Activated CD8-positive, alpha-beta memory T cell treated with anti-CD3 and anti-CD28 coated beads, Interleukin-2, amount 50 U/mL, for 4 hours (primary cell): Measurements from ENCODE around the gene DNMT1.
A peak's percentile ranks its signal among the peaks of the same experiment; 100 is the strongest.
"Not testable (repeated sequence)": the region's sequence is repeated elsewhere in the genome, so short reads cannot be mapped to it uniquely, and the experiment has no call there.

Experiments
- DNase-seq: peaks from one replicate; pipeline ENCODE4 v3.0.0-alpha.2; 2020

The DNMT1 gene

DNA sequence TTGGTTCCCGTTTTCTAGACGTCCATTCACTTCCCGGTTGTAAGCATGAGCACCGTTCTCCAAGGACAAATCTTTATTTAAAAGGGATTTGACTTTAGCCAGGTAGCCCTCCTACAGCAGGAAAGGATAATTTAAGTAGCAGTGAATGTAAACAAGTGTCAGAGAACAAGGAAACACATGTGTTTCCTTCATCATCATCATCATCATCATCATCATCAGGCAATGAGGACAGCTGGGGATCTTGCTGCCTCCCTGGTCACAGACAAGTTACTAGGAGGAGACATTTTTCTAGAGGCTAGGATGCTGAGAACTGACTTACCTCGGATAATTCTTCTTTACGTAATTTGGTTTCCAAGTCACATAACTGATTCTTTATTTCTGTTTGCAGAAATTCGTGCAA is 14.3 kb downstream of the DNMT1 start:
- no peak for DNase-seq

DNA sequence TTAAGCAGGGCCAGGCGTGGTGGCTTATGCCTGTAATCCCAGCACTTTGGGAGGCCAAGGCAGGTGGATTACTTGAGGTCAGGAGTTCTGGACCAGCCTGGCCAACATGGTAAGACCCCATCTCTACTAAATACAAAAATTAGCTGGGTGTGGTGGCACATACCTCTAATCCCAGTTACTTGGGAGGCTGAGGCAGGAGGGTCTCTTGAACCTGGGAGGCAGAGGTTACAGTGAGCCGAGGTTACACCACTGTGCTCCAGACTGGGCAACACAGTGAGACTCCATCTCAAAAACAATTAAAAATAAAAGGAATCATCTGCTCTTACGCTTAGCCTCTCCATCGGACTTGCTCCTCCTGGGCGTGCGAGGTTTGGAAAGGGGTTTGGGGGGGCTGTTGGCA is 14.7 kb downstream of the DNMT1 start:
- DNase-seq = not testable (repeated sequence)

DNA sequence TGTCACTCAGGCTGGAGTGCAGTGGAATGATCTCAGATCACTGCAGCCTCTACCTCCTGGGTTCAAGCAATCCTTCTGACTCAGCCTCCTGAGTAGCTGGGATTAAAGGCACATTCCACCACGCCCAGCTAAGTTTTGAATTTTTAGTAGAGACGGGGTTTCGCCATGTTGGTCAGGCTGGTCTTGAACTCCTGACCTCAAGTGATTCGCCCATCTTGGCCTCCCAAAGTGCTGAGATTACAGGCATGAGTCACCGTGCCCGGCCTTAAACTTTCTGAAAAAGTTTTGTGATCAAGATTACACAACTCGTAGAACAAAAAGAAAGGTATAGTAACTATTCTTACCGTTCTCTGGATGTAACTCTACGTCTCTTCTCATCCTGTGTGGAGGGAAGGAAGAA is 21.2 kb downstream of the DNMT1 start:
- no peak for DNase-seq

DNA sequence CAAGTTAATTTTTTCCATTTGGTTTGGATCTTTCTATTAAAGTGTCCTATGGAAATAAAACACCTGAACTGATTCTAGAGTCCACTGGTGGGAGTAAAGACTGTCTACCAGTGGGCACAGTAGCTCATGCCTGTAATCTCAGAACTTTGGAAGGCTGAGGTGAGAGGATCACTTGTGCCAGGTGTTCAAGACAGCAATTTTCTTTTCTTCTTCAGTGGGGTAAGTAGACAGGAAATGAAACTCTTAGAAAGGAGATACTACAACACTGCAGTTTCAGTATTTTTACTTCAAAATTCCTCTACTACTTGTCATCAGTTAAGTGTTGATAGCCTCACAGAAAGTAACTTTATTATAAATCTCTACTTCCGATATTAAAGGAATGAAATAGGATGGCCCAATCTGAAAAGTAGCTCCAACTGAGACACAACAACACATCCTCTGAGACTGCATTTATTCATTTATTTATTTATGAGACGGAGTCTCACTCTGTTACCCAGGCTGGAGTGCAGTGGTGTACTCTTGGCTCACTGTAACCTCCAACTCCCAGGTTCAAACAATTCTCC is 26.3 kb downstream of the DNMT1 start:
- DNase-seq = no peak

DNA sequence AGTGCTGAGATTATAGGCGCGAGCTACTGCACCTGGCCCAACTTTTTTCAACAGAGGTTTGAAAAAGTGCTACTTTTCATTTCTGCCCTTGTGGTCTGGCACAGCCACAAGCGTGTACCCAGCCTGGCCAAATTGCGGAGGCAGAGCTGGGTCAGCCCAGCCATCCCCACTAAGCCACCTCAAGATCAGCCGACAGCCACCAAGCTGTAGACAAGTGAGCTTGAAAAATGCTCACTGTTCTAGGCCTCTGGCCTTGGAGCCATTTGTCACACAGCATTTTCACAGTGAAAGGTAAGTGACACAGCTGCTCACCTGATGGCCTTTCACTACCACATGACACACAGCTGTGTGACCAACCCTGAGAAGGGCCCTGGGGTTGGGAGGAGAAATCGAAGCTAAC is 27.3 kb downstream of the DNMT1 start:
- no peak for DNase-seq

DNA sequence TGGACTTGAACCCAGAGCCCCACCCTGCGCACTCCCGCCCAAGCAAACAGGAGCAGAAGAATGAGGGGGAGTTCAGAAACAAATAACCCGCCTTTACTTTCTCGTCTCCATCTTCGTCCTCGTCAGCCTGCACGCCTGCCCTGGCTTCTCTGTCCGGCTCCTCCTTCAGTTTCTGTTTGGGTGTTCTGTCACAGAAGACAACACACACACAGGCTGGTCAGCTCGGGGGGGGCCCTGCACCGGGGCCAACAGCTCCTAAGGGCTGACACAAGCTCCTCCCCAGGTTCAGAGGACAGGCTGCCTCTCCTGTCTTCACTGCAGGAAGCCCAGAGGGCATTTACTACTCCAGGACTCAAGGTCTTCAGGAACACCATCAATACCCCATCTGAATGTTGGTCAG is 28.3 kb downstream of the DNMT1 start:
- DNase-seq = not testable (repeated sequence)

DNA sequence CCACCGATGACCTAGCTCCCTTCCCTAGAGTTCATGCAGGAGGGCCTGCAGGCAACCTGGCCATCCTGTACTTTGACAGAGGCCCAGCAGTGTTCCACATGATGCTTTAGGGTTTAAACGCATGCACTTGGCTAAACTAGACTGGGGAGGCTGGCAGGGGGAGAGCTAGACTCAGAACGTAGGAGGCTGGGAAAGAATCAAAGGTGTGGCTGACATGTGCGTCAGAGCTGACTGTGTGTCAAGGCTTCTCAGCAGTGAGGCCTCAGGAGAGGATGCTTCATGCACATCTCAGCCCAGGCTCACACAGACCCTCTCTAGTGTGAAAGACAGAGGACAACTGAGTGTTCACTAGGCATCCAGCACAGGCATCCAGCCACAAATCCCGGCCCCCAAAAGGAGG is 28.7 kb downstream of the DNMT1 start:
- no peak for DNase-seq

DNA sequence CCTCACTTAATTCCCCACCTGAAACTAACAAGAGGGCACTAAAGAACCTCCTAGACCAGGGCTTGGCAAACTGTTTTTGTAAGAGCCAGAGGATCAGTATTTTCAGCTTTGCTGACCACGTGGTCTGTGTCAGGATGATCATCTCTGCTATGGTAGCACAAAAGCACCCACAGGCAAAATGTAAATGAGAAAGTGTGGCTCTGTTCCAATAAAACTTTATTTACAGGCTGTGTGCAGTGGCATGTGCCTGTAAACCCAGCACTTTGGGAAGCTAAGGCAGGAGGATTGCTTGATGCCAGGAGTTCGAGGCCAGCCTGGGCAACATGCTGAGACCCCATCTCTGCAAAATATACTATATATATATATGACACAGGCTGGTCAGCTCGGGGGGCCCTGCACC is 31.2 kb downstream of the DNMT1 start:
- no peak for DNase-seq

DNA sequence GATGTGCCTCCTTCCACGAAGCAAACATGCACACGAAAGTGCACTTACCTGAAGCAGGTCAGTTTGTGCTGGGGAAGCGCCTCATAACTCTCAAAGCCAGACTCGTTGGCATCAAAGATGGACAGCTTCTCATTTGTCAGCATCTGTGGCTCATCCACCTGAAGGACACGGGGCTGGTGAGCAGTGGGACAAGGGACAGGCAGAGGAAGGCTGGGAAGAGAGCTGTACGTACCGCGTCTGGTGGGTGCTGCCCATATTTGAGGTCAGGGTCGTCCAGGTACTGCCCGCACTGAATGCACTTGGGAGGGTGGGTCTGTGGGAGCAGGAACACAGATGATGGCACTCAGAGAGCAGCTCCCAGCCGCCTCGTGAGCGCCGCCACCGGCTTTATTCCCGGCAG is 35.1 kb downstream of the DNMT1 start:
- no peak for DNase-seq

DNA sequence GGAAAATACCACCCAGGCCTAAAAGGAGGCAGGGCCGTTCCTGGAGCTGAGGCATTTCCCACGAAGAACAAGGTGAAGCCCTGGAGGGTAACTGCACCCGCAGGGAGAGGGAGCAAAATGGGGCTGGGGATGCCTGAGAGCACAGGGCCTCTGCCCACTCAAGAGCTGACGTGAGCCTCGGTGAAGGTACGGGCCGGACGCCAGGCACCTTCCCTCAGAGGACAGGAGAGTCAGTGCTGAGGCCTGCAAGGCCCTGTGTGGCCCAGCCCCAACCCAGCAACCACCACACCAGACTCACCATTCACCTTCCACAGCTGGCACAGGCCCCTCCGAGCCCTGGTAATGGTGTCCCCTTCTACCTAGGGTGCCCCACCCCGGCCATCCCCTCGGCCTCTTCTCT is 36.3 kb downstream of the DNMT1 start:
- DNase-seq = no peak

DNA sequence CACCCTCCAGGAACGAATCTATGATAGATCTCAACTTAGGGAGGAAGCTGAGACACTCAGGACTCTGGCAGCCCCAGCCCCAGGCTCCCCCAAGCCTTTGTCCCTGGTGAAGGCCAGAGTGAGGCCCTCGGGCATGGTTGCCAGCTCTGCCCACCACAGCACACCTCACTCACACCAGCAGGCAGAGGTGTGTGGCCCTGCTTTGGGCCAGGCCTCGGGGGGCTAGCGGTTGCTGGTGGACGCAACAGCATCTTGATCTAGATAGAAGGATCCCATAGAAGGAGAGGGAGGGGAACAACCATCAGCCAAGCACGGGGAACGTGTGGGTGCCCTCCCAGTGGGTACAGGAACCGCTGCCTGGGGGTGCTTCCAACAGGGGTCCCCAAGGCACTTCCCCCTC is 36.7 kb downstream of the DNMT1 start:
- DNase-seq = no peak

DNA sequence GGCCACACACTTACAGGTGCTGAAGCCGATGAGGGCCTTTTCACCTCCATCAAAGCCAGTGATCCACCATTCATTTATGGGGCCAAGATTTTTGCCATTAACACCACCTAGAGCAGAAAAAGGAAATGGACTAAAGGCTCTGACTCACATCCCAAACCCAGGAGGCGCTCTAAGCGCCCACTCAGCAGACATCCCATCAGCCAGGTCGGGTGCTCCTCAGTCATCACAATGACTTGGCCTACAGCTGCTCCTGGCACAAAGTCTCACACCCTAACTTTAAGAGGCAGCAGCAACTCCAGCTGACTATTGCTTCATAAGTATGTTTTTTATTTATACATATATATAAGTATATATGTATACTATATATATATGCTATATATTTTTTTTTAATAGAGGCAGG is 38.9 kb downstream of the DNMT1 start:
- DNase-seq = no peak

DNA sequence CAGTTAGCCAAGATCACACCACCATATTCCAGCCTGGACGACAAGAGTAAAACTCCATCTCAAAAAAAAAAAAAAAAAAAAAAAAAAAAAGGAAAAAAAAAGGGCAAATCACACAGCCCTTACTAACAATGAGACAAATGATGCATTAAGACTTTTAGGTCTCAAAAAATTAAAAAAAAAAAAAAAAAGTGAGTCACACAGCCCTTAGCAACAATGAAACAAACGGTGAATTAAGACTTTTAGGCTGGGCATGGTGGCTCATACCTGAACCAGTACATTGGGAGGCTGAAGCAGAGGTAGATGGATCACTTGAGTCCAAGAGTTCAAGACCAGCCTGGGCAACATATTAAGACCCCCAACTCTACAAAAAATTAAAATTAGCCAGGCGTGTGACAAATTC is 42.7 kb downstream of the DNMT1 start:
- no peak for DNase-seq

DNA sequence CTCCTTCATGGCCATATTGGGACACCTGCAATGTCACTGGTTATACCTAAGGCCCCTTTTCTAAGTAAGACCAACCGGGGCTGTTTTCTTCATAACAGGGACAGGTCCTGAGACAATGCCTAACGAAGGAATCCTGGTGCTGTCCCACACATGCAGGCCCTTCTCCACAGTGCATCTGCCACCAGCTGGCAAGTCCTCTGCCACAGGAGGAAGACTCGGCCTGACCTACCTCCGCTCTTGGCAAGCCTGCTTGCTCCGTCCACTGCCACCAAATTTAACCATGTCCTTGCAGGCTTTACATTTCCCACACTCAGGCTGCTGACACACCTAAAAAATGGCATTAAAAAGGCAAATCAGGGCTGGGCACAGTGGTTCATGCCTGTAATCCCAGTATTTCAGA is 43.2 kb downstream of the DNMT1 start:
- no peak for DNase-seq

DNA sequence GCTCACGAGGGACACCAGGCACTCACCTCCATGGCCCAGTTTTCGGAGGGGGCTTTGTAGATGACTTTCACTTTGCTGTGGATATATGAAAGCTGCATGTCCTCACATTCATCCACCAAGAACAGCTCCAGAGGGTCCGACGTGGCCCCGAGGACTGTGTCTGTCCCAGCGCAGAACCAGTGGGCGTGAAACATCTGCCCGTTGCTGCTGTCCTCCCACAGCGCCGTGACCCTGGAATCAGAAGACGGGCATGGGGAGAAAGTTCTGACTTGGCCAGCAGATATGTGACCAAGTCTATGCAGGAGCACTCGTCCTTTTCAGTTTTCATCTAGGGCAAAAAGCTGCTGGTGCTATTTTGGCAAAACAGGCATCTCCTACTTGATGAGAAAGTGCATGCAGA is 45.3 kb downstream of the DNMT1 start:
- no peak for DNase-seq

DNA sequence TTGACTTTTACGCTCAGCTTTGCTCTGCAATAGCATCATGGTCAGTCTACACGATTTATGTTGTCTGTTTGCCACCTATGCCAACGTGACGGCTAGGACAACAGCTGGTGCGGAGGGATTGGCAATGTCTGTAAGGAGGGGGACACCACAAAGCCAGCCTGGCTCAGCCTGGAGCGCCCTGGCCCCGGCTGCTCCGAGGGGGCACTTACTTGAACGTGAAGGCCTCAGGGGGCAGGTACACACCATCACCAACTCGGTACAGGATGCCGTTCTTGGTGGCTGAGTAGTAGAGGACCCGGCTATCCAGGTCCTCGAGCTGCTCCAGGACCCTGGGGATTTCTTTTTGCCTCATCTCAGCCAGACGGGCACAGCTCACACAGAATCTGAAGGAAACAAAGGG is 48.6 kb downstream of the DNMT1 start:
- no peak for DNase-seq

DNA sequence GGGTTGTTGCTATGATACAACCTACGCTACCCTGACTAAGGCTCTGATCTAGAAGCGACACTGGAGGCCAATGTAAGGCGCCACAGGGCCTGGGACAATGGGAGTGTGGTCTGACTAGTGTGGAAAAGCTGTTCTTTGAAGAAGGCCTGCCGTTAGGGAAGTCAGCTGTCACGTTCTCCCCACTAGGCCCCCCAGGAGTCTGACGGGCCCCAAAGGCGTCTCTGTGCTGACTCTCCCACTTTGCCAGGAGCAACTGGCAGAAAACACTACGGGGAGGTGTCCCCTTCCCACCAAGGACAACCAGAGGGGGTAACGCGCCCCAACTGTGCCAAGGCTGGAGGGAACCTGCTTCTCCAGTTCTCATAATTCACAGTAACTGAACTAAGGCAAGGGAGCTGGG is 49.7 kb downstream of the DNMT1 start:
- no peak for DNase-seq

DNA sequence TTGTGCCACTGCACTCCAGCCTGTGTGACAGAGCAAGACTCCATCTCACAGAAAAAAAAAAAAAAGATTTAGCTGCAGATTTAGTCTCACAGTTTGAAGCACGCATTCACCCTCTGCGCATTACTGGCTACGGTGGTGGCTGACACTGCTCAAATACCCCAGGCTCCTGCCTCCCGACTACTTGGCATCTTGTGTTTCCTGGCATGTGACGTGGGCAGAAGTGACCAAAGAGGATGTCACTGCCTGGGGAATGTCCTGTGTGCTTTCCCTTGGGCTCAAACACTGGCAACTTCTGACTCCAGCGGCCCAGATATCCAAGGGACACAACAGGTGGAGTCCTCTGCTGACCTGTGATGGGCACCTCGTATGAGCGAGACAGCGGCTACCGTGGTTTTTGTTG is 50.4 kb downstream of the DNMT1 start:
- no peak for DNase-seq

DNA sequence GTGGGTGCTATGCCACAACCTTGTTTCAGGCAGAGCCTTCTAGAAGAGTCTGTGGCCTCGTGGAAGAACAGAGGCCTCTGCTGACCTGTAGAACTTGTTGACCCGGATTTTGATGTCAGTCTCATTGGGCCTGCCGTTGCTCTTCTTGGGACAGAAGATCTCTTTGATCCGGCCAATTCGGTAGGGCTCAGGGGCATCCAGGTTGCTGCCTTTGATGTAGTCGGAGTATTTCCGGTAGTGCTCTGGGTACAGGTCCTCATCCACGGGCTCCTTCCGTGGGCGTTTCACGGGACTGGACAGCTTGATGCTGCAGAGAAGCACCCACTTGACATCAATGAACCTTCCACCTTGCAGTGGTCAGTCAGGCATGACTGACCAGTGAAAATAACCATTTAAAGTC is 51.1 kb downstream of the DNMT1 start:
- no peak for DNase-seq

DNA sequence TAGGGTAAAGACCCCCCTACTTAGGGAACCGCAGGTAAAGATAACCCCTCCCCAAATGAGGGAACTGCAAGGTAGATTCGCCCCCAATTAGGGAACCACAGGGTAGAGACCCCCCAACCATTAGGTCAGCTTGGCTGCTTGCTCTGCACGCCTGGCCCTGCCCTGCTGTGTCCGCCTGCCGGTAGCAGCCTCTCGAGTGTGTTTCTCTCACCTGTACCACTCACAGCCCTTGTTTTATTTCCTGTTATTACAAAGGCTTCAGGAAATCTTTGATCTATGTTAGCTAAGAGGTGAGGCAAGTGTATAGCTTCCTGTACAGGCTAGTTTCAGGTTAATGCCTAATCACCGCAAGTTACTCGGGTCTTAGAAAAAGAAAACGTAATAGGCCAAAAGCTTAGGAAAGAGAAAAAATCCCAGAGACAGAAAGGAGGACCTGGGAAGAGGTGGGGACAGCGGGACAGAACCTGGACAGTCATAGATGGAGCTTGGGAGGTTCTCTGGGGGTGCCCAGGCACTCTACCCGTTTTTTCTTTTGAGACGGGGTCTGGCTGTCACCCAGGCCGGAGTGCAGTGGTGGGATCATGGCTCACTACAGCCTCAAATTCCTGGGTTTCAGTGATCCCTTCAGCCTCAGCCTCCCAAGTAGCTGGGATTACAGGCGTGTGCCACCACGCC is 51.9 kb downstream of the DNMT1 start:
- DNase-seq = peak; percentile 38

DNA sequence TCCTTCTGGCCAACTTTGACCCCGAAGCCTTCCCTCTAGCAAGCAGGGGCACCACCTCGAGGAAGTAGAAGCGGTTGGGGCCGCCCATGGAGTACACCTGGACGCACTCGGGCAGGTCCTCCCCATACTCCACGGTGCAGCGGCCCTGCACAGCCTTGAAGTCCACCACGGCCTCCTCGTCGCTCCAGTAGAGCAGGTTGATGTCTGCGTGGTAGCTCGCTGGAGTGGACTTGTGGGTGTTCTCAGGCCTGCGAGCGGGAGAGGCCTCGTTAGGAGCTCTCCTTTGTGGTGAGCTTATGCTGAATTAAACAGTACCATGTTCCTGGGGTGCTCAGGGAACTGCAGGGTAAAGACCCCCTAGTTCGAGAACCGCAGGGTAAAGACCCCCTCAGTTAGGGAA is 52.8 kb downstream of the DNMT1 start:
- no peak for DNase-seq

DNA sequence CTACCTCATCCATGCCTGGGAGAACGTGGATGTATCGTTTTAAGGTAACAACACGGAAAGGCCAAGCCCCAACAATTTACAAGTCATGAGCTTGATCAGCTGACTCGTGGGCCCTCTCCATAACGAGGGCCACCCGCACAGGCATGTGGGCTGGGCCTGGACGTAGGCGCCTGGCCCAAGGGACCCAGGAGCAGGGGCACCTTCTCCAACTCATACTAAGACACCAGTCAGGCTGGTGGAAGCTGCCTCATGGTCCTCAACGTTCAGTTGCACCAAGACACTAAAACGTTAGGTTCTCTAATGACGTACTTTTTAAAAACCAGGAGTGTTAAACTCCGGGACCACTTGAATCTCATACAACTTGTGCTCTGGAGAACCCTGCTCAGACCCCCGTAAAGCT is 53.3 kb downstream of the DNMT1 start:
- DNase-seq = no peak

DNA sequence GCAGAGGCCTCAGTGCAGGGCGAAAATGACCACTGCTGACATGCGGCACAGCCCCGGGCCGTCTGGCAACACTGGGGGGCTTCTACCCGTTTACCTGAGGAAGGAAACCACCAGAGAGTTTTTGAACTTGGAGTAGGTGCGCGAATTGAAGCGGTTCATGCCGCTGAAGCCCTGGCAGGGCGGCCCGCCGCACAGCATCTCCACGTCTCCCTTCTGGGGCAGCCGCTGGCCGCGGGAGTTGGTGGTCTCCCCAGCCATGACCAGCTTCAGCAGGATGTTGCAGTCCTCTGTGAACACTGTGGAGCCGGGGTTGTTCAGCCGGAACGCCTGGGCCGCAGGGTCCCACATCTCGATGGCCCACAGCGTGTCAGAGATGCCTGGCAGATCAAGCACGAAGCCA is 54.8 kb downstream of the DNMT1 start:
- DNase-seq = no peak

DNA sequence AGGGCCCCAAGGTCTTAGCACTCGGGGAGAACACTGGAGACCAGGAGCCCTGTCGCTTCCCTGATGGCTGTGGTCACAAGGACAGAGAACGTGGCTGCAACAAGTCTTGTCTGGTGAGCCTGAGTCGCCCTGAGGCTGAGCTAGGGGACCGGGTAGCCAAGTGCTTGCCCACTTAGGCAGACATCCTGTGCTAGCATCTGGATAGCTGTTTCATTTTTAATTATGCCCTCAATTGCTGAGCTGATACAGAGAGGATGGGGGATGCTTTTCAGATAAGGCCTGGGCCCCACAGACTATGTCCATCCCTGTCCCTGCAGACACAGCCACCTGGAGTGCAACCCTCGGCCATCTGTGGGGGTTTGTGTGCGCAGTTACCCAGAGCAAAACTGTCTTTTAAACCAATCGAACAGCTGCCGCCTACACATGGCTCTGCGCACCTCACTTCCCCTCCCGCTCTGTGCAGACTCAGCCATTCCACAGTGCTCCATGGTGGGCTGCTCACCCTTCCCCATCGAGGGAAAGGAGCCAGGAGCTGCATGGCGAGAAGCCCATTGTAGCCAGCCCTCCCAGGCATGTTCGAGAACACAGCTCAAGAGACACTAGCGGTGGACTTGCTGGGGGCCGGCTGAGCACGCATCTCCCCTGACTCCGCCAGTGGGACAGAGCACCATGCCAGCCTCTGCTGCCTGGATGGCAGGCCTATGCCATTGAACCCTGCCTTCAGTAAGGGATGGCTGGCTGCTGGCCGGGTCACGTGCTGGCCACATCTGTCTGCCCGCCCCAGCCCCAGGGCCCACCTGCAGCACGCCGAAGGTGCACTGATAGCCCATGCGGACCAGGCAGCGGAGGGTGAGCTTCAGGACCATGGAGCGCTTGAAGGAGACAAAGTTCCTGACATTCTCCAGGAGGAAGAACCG is 55.6 kb downstream of the DNMT1 start:
- no peak for DNase-seq
